GM12878 (cell line): ENCODE results near the gene DFFB. TPM values are rescaled to one million over a fixed set of nuclear protein-coding genes. Genes with fewer than 3 reads are reported as not detected.

Experiments used
- ATAC-seq: fragments of 200-7000 bp; cut with Tn5 transposase; 3 replicates; pipeline ENCODE4 v1.9.1; 2020; ENCODE audit warnings: mild to moderate bottlenecking, moderate library complexity
- BruUV-seq: library from RNA; stranded (reverse); fragments of 400-500 nt; replicated peaks from 2 replicates; lab custom pipeline; 2021; lab: Mats Ljungman, UMichigan
- CTCF ChIA-PET: fragments of 300-600 bp; sonication (Branson Sonifier 250); formaldehyde crosslinking; extraction: SDS; loops from one replicate; lab custom pipeline; 2021; ENCODE audit warnings: inconsistent platforms; lab: Yijun Ruan, JAX
- POLR2A ChIA-PET: fragments of 350-600 bp; formaldehyde crosslinking; extraction: SDS; loops from one replicate; lab custom pipeline; 2021; ENCODE audit warnings: inconsistent platforms; lab: Charles Lee
- RAD21 ChIA-PET: fragments of 300-600 bp; sonication (Branson Sonifier 250); formaldehyde crosslinking; loops from one replicate; lab custom pipeline; 2023; ENCODE audit warnings: antibody characterized with exemption; ENCODE audit not compliant: unreplicated experiment; lab: Charles Lee
- SMC1A ChIA-PET: fragments of 300-600 bp; sonication (Branson Sonifier 250); formaldehyde crosslinking; loops from one replicate; lab custom pipeline; 2023; ENCODE audit not compliant: unreplicated experiment, uncharacterized antibody; lab: Charles Lee
- DNase-seq: peaks from one replicate; pipeline ENCODE4 v3.0.0-alpha.2; 2011; ENCODE audit warnings: low read depth, low spot score
- FAIRE-seq: peaks from 3 replicates; lab custom pipeline; 2011; peaks lifted over from hg19 to GRCh38; lab: Jason Lieb, UNC
- H2AFZ ChIP-seq: 2 replicates; pipeline ENCODE4 v1.6.0; 2011; ENCODE audit warnings: low read depth, low read length, control low read depth; ENCODE audit not compliant: control insufficient read depth
- H3K27ac ChIP-seq: 2 replicates; pipeline ENCODE4 v1.5.1; 2011; ENCODE audit warnings: control low read depth; ENCODE audit not compliant: control insufficient read depth, insufficient read depth
- H3K27me3 ChIP-seq, 2 experiments: replicated peaks in 1 of 2; 2 replicates each; pipeline versions ENCODE4 v1.6.0 to v1.6.1; 2011; ENCODE audit warnings: low read length in 1 of 2; ENCODE audit not compliant: control insufficient read depth in 2 of 2, insufficient read depth in 2 of 2
- H3K36me3 ChIP-seq, 2 experiments: 2 replicates each; pipeline ENCODE4 v1.5.1; 2011; ENCODE audit warnings: low read length in 1 of 2; ENCODE audit not compliant: control insufficient read depth in 2 of 2, insufficient read depth in 2 of 2
- H3K4me1 ChIP-seq: 2 replicates; pipeline ENCODE4 v1.6.1; 2011; ENCODE audit warnings: mild to moderate bottlenecking, low read length, moderate library complexity, mixed read lengths; ENCODE audit not compliant: control insufficient read depth, insufficient read depth
- H3K4me2 ChIP-seq: 2 replicates; pipeline ENCODE4 v1.6.0; 2011; ENCODE audit warnings: control low read depth; ENCODE audit not compliant: control insufficient read depth, insufficient read depth
- H3K4me3 ChIP-seq: fragments of 200-600 bp; sonication (generic); 2 replicates; pipeline ENCODE4 v1.5.1; 2016
- H3K79me2 ChIP-seq: 2 replicates; pipeline ENCODE4 v1.6.0; 2011; ENCODE audit warnings: low read length; ENCODE audit not compliant: control insufficient read depth, insufficient read depth
- H3K9ac ChIP-seq: 2 replicates; pipeline ENCODE4 v1.8.0; 2011; ENCODE audit warnings: low read length, control low read depth, mixed read lengths; ENCODE audit not compliant: control insufficient read depth, insufficient read depth
- H3K9me3 ChIP-seq: replicated peaks from 3 replicates; pipeline ENCODE4 v1.5.1; 2011; ENCODE audit warnings: mild to moderate bottlenecking, low read length; ENCODE audit not compliant: control insufficient read depth, insufficient read depth
- H4K20me1 ChIP-seq: 2 replicates; pipeline ENCODE4 v1.6.0; 2011; ENCODE audit not compliant: control insufficient read depth, insufficient read depth
- ASH2L ChIP-seq: fragments of 300-600, 200-600 bp; sonication (generic); IDR thresholded peaks from 2 replicates; pipeline ENCODE4 v1.6.1; 2017; ENCODE audit warnings: low read depth, mild to moderate bottlenecking, borderline replicate concordance
- HCFC1 ChIP-seq: fragments of 150-350 bp; IDR thresholded peaks from 2 replicates; pipeline ENCODE4 v1.6.1; 2014; ENCODE audit warnings: low read length
- IKZF2 ChIP-seq, 2 experiments: fragments of 450-650 bp; IDR thresholded peaks; 2 replicates each; pipeline ENCODE4 v1.6.1; 2017; ENCODE audit warnings: mild to moderate bottlenecking in 2 of 2, moderate library complexity in 2 of 2
- TCF12 ChIP-seq: IDR thresholded peaks from 2 replicates; pipeline ENCODE4 v1.6.1; 2011; ENCODE audit warnings: low read depth, mild to moderate bottlenecking, low read length
- ZNF207 ChIP-seq: fragments of 450-650 bp; IDR thresholded peaks from 2 replicates; pipeline ENCODE4 v1.6.1; 2014; ENCODE audit warnings: antibody characterized with exemption, mild to moderate bottlenecking, borderline replicate concordance
- ZNF622 ChIP-seq: fragments of 450-650 bp; IDR thresholded peaks from 2 replicates; pipeline ENCODE4 v1.6.1; 2017; ENCODE audit warnings: mild to moderate bottlenecking, inconsistent platforms
- WGBS: methylation state at CpG from one replicate; pipeline ENCODE4 v1.1.6; 2016; ENCODE audit warnings: low lambda C conversion rate; ENCODE audit not compliant: insufficient replicate concordance, insufficient coverage; ENCODE audit errors: missing lambda C conversion rate; 5-methylcytosine and 5-hydroxymethylcytosine counted together
- in situ Hi-C: fragments of 300-500 bp; cut with MboI; formaldehyde crosslinking; loops from 9 replicates; pipeline ENCODE4 v1.14.3; 2018; ENCODE audit warnings: mixed read lengths
- intact Hi-C: fragments of 100-400 bp; cut with micrococcal nuclease; formaldehyde crosslinking; loops from one replicate; pipeline ENCODE4 v1.14.2; 2022; ENCODE audit not compliant: unreplicated experiment
- polyA plus RNA-seq, 11 experiments: library from polyadenylated mRNA; depleted of rRNA in 4 of 11; unstranded in 6 of 11; stranded (reverse) in 5 of 11; fragments of >200 nt; fragmentation: Nextera tagmentation in 4 of 11; fragmentation: Illumina TruSeq in 1 of 11; extraction: Ambion mirVana in 4 of 11; extraction: Trizol in 1 of 11; gene quantifications; 1 replicate in 1 of 11; 2 replicates in 10 of 11; pipeline versions ENCODE4 v1.2.1 to v1.2.3, GENCODE V29; 2011 to 2016; ENCODE audit warnings: inconsistent platforms in 2 of 11, missing spikeins in 2 of 11, low read depth in 1 of 11
- total RNA-seq, 4 experiments: library from RNA; depleted of rRNA in 3 of 4; stranded (reverse); fragments of >200 nt in 3 of 4; fragmentation: Illumina TruSeq in 1 of 4; extraction: Trizol in 1 of 4; gene quantifications; 2 replicates each; pipeline versions ENCODE4 v1.2.1 to v1.2.3, GENCODE V29; 2013 to 2021
- TF ChIP-seq, protein P1 (sequence below): fragments of 450-650 bp; IDR thresholded peaks from 2 replicates; pipeline ENCODE4 v1.6.1; 2017; ENCODE audit warnings: borderline replicate concordance
- TF ChIP-seq, protein P2 (sequence below): fragments of 450-650 bp; IDR thresholded peaks from 2 replicates; pipeline ENCODE4 v1.6.1; 2014; ENCODE audit warnings: mild to moderate bottlenecking
- TF ChIP-seq, protein P3 (sequence below): fragments of 450-650 bp; IDR thresholded peaks from 2 replicates; pipeline ENCODE4 v1.6.1; 2018; ENCODE audit warnings: borderline replicate concordance, mild to moderate bottlenecking; ENCODE audit not compliant: partially characterized antibody

Gene DFFB
- total and polyA plus RNA-seq, 10 of the 15 experiments (the other 5 are each of a cell fraction or from before 2014, with no cell fraction given), result 2.7 to 10.7 (median 6.5) TPM

DNA sequence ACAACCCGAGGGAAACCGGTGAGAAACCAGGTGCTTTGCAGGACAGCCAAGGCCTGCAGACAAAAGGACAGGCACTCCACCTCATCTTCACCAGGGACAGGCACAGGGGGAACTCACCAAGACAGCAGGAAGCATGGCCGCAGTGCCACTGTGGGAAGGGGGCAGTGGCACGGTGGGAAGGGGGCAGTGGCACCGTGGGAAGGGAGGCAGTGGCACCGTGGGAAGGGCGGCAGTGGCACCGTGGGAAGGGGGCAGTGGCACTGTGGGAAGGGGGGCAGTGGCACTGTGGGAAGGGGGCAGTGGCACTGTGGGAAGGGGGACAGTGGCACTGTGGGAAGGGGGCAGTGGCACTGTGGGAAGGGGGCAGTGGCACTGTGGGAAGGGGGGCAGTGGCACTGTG lies 32.6 kb upstream of the DFFB start:
- TF ChIP-seq, protein P1, sequence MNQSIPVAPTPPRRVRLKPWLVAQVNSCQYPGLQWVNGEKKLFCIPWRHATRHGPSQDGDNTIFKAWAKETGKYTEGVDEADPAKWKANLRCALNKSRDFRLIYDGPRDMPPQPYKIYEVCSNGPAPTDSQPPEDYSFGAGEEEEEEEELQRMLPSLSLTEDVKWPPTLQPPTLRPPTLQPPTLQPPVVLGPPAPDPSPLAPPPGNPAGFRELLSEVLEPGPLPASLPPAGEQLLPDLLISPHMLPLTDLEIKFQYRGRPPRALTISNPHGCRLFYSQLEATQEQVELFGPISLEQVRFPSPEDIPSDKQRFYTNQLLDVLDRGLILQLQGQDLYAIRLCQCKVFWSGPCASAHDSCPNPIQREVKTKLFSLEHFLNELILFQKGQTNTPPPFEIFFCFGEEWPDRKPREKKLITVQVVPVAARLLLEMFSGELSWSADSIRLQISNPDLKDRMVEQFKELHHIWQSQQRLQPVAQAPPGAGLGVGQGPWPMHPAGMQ, result no peak
- TF ChIP-seq TCF12 (no peak), IKZF2 (IDR thresholded peaks at IDR 0.05) (no peak)
- TF ChIP-seq, protein P2, sequence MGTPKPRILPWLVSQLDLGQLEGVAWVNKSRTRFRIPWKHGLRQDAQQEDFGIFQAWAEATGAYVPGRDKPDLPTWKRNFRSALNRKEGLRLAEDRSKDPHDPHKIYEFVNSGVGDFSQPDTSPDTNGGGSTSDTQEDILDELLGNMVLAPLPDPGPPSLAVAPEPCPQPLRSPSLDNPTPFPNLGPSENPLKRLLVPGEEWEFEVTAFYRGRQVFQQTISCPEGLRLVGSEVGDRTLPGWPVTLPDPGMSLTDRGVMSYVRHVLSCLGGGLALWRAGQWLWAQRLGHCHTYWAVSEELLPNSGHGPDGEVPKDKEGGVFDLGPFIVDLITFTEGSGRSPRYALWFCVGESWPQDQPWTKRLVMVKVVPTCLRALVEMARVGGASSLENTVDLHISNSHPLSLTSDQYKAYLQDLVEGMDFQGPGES, result no peak
- WGBS, result 79% methylated on average over 8 of the region's 8 CpGs
- FAIRE-seq (no peak), ATAC-seq (no peak), DNase-seq (no peak)
- Histone ChIP-seq H3K36me3 (peaks cover 4 to 11% of the 10 kb centered on the region in 2 experiments; a peak in 3 of 4 replicates), H3K4me2 (no peak overlapping the region), H4K20me1 (no peaks in the 10 kb centered on the region), H3K79me2 (no peaks in the 10 kb centered on the region), H3K4me1 (no peaks in the 10 kb centered on the region), H3K27ac (no peak overlapping the region), H3K4me3 (no peak overlapping the region), H3K9ac (no peak overlapping the region), H3K27me3 (no peaks in the 10 kb centered on the region), H2AFZ (no peak overlapping the region), H3K9me3 (no peaks in the 10 kb centered on the region)
- ChIA-PET RAD21 (no interaction called here), SMC1A (no interaction called here), POLR2A (no interaction called here), CTCF (no interaction called here)
- in situ Hi-C loops, result no loop called here
- BruUV-seq, result no TSS peak
- intact Hi-C loops, result no loop called here

DNA sequence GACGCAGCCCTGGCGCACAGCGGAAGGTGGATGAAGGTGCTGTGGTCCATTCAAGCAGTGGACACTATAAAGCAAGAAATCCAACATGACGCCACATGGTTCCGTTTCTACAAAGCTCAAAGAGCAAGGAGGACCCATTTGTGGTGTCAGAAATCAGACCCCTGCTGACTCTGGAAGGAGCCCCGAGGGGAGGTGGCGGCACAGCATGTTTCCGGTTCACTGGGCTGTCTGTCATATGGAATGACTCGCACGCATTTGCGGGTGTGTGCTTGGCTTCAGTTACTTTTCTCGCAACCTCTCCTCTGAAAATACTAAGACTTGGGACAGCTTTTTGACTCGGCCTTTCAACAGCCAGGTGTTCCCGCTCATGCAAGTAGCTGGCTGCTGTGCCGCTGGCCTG lies 31.9 kb upstream of the DFFB start:
- FAIRE-seq (no peak), ATAC-seq (no peak), DNase-seq (no peak)
- POLR2A ChIA-PET, result no interaction called here
- no peaks in the 10 kb centered on the region for H3K4me1 ChIP-seq
- no peak overlapping the region for H3K27ac ChIP-seq
- no peaks in the 10 kb centered on the region for H3K27me3 ChIP-seq
- RAD21 ChIA-PET, result no interaction called here
- in situ Hi-C loops, result no loop called here
- no peaks in the 10 kb centered on the region for H3K9me3 ChIP-seq
- no peaks in the 10 kb centered on the region for H3K79me2 ChIP-seq
- no peak overlapping the region for H3K4me3 ChIP-seq
- H3K4me2 ChIP-seq, result no peak overlapping the region
- intact Hi-C loops, result no loop called here
- no peaks in the 10 kb centered on the region for H4K20me1 ChIP-seq
- H3K9ac ChIP-seq, result no peak overlapping the region
- CTCF ChIA-PET, result no interaction called here
- H3K36me3 ChIP-seq, result peaks cover 4 to 11% of the 10 kb centered on the region in 2 experiments; a peak in 3 of 4 replicates
- no TSS peak for BruUV-seq
- 97% methylated on average over 15 of the region's 15 CpGs for WGBS
- SMC1A ChIA-PET, result no interaction called here
- no peak overlapping the region for H2AFZ ChIP-seq
- TF ChIP-seq, protein P3, sequence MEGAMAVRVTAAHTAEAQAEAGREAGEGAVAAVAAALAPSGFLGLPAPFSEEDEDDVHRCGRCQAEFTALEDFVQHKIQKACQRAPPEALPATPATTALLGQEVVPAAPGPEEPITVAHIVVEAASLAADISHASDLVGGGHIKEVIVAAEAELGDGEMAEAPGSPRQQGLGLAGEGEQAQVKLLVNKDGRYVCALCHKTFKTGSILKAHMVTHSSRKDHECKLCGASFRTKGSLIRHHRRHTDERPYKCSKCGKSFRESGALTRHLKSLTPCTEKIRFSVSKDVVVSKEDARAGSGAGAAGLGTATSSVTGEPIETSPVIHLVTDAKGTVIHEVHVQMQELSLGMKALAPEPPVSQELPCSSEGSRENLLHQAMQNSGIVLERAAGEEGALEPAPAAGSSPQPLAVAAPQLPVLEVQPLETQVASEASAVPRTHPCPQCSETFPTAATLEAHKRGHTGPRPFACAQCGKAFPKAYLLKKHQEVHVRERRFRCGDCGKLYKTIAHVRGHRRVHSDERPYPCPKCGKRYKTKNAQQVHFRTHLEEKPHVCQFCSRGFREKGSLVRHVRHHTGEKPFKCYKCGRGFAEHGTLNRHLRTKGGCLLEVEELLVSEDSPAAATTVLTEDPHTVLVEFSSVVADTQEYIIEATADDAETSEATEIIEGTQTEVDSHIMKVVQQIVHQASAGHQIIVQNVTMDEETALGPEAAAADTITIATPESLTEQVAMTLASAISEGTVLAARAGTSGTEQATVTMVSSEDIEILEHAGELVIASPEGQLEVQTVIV, result no peak
- TF ChIP-seq, protein P2, result no peak
- TF ChIP-seq HCFC1 (no peak), ASH2L (no peak), ZNF207 (no peak), ZNF622 (no peak)
